NT2/D1 (cell line): ENCODE results near the gene SRXN1.

ENCODE experiments used
- DNase-seq: peaks from one replicate; pipeline ENCODE4 v3.0.0-alpha.2; 2011; ENCODE audit warnings: low read depth, low spot score
- H3K27me3 ChIP-seq: 2 replicates; pipeline ENCODE4 v1.6.0; 2011; ENCODE audit warnings: mild to moderate bottlenecking; ENCODE audit not compliant: insufficient read length, insufficient read depth
- H3K36me3 ChIP-seq: 2 replicates; pipeline ENCODE4 v1.6.1; 2011; ENCODE audit warnings: mild to moderate bottlenecking, low read length, mixed read lengths; ENCODE audit not compliant: insufficient read depth, insufficient read length
- H3K4me1 ChIP-seq: 2 replicates; pipeline ENCODE4 v1.5.1; 2011; ENCODE audit not compliant: insufficient read depth, insufficient read length
- H3K4me3 ChIP-seq: 2 replicates; pipeline ENCODE4 v1.5.1; 2011; ENCODE audit warnings: low read depth; ENCODE audit not compliant: insufficient read length
- H3K9ac ChIP-seq: 2 replicates; pipeline ENCODE4 v1.6.0; 2011; ENCODE audit warnings: low read depth; ENCODE audit not compliant: insufficient read length
- H3K9me3 ChIP-seq: 2 replicates; pipeline ENCODE4 v1.5.1; 2011; ENCODE audit warnings: mild to moderate bottlenecking, low read length; ENCODE audit not compliant: insufficient read depth
- ZNF274 ChIP-seq: IDR thresholded peaks from 2 replicates; pipeline ENCODE4 v1.6.1; 2011; ENCODE audit warnings: mild to moderate bottlenecking, low read depth, low read length

The SRXN1 gene

GRCh38 chr20:597560-597959, 55.4 kb downstream of the SRXN1 start:
- H3K4me1 ChIP-seq, result peaks cover 6% of the 10 kb centered on the region

More at GRCh38 chr20:597560-597959, 55.4 kb downstream of the SRXN1 start:
- Histone ChIP-seq H3K36me3 (no peaks in the 10 kb centered on the region), H3K4me3 (no peak overlapping the region), H3K9me3 (no peaks in the 10 kb centered on the region), H3K9ac (no peak overlapping the region), H3K27me3 (no peaks in the 10 kb centered on the region)
- no peak for TF ChIP-seq ZNF274
- no peak for DNase-seq
